Measurements from ENCODE around the gene PRPF31. TPM values are rescaled to one million over a fixed set of nuclear protein-coding genes. Genes with fewer than 3 reads are reported as not detected.

PRPF31 gene, protein sequence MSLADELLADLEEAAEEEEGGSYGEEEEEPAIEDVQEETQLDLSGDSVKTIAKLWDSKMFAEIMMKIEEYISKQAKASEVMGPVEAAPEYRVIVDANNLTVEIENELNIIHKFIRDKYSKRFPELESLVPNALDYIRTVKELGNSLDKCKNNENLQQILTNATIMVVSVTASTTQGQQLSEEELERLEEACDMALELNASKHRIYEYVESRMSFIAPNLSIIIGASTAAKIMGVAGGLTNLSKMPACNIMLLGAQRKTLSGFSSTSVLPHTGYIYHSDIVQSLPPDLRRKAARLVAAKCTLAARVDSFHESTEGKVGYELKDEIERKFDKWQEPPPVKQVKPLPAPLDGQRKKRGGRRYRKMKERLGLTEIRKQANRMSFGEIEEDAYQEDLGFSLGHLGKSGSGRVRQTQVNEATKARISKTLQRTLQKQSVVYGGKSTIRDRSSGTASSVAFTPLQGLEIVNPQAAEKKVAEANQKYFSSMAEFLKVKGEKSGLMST
- 105 to 119 TPM (median 114 TPM) in 5 replicates for total RNA-seq (2022; extraction: Qiagen RNA extraction)

DNA sequence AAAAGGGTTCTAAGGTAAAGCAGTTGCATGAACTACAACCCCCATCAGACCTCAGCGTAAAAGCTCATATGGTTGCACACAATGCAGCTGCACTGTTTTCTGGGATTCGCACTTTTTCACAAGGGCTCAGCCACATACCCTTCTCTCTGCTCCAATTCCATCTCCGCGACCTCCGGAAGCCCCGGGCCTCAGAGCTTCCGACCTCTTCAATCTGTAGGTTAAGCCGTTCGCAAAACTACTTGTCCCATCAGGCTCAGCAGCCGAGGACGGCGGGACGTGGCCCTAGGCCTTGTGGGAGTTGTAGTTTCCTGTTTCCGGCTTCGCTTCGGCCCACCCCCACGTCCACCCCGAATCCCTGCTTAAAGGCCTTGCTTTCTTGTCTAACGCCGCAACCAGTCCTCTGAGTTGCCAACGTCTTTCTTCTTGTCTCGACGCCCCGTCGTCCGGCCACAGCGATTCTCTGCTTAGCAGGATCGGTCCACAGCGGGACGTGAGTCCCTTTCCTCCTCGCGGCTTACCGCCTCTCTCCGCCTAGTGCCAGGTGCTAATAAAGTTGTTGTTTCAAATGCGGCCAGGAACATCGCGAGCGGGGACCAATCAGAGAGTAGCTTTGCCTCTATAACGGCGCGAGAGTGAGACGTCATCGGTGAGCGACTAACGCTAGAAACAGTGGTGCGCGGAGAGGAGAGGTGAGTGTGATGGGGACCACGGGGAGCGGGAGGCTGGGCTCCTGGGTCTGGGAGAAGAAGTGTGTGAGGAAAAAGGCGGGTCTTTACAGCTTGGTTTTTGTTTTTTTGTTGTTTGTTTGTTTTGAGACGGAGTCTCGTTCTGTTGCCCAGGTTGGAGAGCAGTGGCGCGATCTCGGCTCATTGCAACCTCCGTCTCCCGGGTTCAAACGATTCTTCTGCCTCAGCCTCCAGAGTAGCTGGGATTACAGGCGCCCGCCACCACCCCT is at the start of gene PRPF31, which contains the start of gene TFPT:
Gene PRPF31 (plus strand): TSS at position 646 of the 955 bp plus-strand sequence. CDS start 2,525 bp downstream, outside the sequence.
Gene TFPT (minus strand): TSS at position 549 of the 955 bp plus-strand sequence. CDS start 388 bp downstream, at position 161.

GRCh38 chr19:54081032-54081431 is 34.5 kb upstream of the PRPF31 start, which contains the start of gene TARM1:
Gene TARM1 (minus strand): TSS chr19:54081365. CDS start chr19:54081340, 25 bp downstream.

DNA sequence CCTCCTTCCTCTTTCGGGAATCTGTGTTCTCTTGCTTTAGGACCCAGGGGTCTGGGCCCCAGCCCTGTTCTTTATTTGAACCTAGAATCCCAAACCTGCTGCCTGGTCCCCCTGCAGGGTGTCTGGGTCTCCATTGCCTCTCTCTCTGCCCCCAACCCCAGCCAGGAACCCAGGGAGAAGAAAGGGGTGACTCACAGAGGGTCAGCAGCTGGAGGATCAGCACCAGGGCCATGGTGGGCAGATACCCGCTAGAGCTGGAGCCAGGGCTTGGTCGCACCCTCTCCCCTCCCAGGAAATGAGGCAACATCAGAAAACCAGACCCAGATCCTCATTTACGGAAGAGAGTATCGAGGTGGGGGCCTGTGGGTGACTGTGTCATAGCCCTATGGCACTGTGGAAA is 15.0 kb upstream of the PRPF31 start, which contains the start of gene OSCAR:
Gene OSCAR (minus strand): TSS at position 243 of the 400 bp plus-strand sequence. CDS start 11 bp downstream, at position 232.

GRCh38 chr19:54102421-54103169 is 13.0 kb upstream of the PRPF31 start, which contains the start of gene NDUFA3:
Gene NDUFA3 (plus strand): TSS chr19:54102855. CDS start chr19:54102879, 24 bp downstream.

DNA sequence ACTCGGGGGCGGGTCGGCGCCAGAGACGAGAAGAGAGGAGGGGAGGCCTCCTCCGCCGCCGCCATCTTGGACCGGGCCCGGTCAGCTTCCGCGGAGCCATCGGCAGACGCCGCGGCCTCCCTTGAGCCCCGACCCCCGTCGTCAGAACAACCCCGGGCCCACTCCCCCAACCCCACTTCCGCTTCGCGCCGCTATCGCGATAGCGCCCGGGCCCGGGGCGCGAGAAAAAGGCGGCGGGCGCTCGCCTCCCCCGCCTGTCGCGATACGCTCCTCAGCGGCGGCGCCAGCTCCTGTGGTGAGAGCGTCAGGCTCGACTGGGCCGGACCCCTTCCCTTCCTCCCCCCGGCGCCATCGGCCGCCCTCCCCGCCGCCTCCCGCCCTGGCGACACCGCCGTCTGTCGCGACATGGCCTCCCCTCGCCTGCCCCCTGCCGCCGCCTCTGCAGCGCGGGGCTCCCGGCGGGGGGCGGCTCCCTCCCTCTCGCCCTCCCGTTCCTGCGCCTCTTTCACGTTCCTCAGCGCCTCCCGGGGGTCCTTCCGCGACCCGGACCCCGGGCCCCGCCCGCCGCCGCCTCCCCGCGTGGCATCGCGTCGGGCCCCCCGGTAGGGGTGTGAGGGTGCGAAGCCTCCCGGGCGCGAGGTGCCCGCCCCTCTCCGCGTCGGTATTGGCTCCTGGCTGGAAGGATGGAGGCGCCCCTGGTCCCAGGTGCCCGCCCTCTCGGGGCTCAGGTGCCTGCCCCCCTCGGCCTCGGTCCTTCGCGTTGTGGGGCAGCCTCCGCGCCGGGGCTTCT is 22.3 kb downstream of the PRPF31 start, which contains the start of gene CNOT3:
Gene CNOT3 (plus strand): TSS at position 64 of the 790 bp plus-strand sequence. CDS start 5,217 bp downstream, outside the sequence.

DNA sequence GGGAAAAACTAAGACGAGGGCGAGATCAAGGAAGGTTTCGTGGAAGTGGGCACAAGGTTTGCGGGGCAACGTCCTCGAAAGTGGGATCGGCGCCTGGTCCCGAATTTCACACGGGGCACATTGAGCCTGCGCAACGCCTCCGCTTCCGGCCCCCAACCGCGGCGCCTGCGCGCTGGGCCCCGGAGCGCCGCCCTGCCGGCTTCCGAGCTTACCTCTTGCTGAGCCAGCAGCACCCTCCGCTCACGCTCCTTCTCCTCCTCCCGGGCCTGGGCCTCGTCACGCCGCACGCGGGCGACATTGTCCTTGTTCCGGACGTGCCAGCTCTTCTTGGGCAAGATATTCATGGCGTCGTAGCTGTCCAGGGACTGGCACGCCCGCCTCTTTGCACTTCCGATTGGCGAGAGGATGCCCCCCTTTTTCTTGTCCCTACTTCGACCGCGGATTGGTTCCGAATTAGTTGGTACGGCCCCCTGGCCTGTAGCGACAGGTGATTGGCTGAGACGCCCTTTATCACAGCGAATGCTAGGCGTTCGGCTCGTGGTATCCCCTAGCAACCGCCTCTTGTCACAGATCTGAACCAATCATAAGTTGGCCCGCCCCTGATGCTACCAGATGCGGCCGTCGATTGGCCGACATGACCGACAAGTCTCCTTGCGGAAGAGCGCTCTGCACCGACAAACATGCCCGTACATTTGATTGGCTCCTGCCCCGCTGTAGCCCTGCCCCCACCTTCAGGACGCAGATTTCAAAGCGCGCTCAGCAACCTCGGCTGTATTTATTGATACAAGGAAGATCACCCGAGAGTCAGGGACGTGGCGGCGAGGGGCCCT is 44.0 kb downstream of the PRPF31 start, which contains the start of gene LENG1:
Gene LENG1 (minus strand): TSS at position 370 of the 830 bp plus-strand sequence. CDS start 26 bp downstream, at position 344.

DNA sequence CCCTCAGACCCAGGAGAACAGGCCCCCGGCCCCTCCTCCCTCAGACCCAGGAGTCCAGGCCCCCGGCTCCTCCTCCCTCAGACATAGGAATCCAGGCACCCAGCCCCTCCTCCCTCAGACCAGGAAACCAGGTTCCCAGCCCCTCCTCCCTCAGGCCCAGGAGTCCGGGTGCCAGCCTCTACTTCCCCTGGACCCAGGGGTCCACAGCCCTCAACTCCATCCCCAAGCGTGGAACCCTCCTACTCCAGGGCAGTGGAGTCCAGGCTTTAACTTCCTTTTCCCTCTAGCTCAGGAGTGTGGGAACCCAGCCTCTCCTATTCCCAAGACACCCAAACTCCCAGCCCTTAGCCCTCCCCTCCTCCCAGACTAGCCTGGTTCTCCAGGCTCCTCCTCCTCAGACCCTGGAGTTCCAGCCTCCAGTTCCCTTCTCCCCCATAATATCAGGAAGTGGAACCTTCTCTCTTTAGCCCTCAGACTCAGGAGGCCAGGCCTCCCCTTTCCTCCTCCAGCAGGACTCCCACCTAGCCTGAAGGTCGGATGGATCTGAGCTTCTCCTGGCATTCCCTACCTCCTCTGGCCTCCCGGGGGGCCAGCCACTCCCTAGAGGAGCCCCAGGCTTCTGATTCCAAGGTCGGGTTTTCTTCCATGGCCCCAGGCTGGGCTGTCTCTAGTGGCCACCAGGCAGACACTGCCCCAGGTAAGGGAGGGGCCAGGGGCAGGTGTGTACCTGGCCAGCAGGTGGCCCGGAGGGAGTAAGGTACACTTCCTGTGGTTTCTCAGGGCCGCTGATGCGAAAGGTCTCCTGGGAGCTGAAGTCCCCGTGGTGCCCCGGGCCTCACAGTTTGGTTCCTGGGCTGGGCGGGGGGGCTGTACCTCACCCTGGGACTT is 57.2 kb downstream of the PRPF31 start, which contains the start of gene TMC4:
Gene TMC4 (minus strand): TSS at position 690 of the 888 bp plus-strand sequence. CDS start 43 bp downstream, at position 647.

Other genes with a start within 250 kb of the PRPF31 start
- 232 to 299 TPM (median 276 TPM) in 5 replicates for gene MYADM, start 247.9 kb upstream of the PRPF31 start, total RNA-seq (2022; extraction: Qiagen RNA extraction)
- 3.6 to 6.8 TPM (median 5.6 TPM) in 5 replicates for gene PRKCG, start 233.6 kb upstream of the PRPF31 start, total RNA-seq (2022; extraction: Qiagen RNA extraction)
- 6.4 to 9.1 TPM (median 8.0 TPM) in 5 replicates for gene CACNG7, start 206.5 kb upstream of the PRPF31 start, total RNA-seq (2022; extraction: Qiagen RNA extraction)
- gene CACNG8, start 152.8 kb upstream of the PRPF31 start, total RNA-seq (2022; extraction: Qiagen RNA extraction) = 0.62 to 1.1 TPM (median 0.91 TPM) in 5 replicates
- 8.8 to 12.8 TPM (median 11.3 TPM) in 5 replicates for gene CACNG6, start 124.1 kb upstream of the PRPF31 start, total RNA-seq (2022; extraction: Qiagen RNA extraction)
- 0.60 to 1.2 TPM (median 0.73 TPM) in 4 of 5 replicates, not detected in the other for gene VSTM1, start 51.9 kb upstream of the PRPF31 start, total RNA-seq (2022; extraction: Qiagen RNA extraction)
- gene TARM1, start 34.4 kb upstream of the PRPF31 start, total RNA-seq (2022; extraction: Qiagen RNA extraction) = not detected in 5 replicates
- gene OSCAR, start 15.0 kb upstream of the PRPF31 start, total RNA-seq (2022; extraction: Qiagen RNA extraction) = 0.20 to 0.41 TPM (median 0.27 TPM) in 5 replicates
- 140 to 263 TPM (median 231 TPM) in 5 replicates for gene NDUFA3, start 12.9 kb upstream of the PRPF31 start, total RNA-seq (2022; extraction: Qiagen RNA extraction)
- 18.6 to 23.8 TPM (median 19.8 TPM) in 5 replicates for gene TFPT, start 97 bp upstream of the PRPF31 start, total RNA-seq (2022; extraction: Qiagen RNA extraction)
- gene CNOT3, start 22.0 kb downstream of the PRPF31 start, total RNA-seq (2022; extraction: Qiagen RNA extraction) = 50.5 to 63.8 TPM (median 58.1 TPM) in 5 replicates
- gene LENG1, start 44.0 kb downstream of the PRPF31 start, total RNA-seq (2022; extraction: Qiagen RNA extraction) = 7.5 to 8.5 TPM (median 7.9 TPM) in 5 replicates
- gene TMC4, start 57.4 kb downstream of the PRPF31 start, total RNA-seq (2022; extraction: Qiagen RNA extraction) = 0.73 to 1.5 TPM (median 1.1 TPM) in 5 replicates
- 133 to 153 TPM (median 146 TPM) in 5 replicates for gene MBOAT7, start 73.8 kb downstream of the PRPF31 start, total RNA-seq (2022; extraction: Qiagen RNA extraction)
- 77.0 to 127 TPM (median 122 TPM) in 5 replicates for gene TSEN34, start 75.6 kb downstream of the PRPF31 start, total RNA-seq (2022; extraction: Qiagen RNA extraction)
- 2,122 to 2,593 TPM (median 2,171 TPM) in 5 replicates for gene RPS9, start 85.1 kb downstream of the PRPF31 start, total RNA-seq (2022; extraction: Qiagen RNA extraction)
- 0.14 to 0.38 TPM (median 0.30 TPM) in 5 replicates for gene LILRB3, start 107.3 kb downstream of the PRPF31 start, total RNA-seq (2022; extraction: Qiagen RNA extraction)
- 0.08 TPM in 1 of 5 replicates, not detected in the others for gene LILRA6, start 127.0 kb downstream of the PRPF31 start, total RNA-seq (2022; extraction: Qiagen RNA extraction)
- 0.05 TPM in 2 of 5 replicates, not detected in the others for gene LILRB5, start 141.5 kb downstream of the PRPF31 start, total RNA-seq (2022; extraction: Qiagen RNA extraction)
- 0.06 to 0.22 TPM (median 0.08 TPM) in 3 of 5 replicates, not detected in the others for gene LILRB2, start 165.4 kb downstream of the PRPF31 start, total RNA-seq (2022; extraction: Qiagen RNA extraction)
- gene LILRA5, start 197.4 kb downstream of the PRPF31 start, total RNA-seq (2022; extraction: Qiagen RNA extraction) = 0.09 TPM in 1 of 5 replicates, not detected in the others
- not detected in 5 replicates for gene LILRA4, start 223.4 kb downstream of the PRPF31 start, total RNA-seq (2022; extraction: Qiagen RNA extraction)
- not detected in 5 replicates for gene LAIR1, start 249.2 kb downstream of the PRPF31 start, total RNA-seq (2022; extraction: Qiagen RNA extraction)